ENCODE measurements around the gene ARPC1A. TPM values are rescaled to one million over a fixed set of nuclear protein-coding genes. Genes with fewer than 3 reads are reported as not detected.
A peak's percentile ranks its signal among the peaks of the same experiment; 100 is the strongest.

Gene ARPC1A
- total RNA-seq, 1 experiment from 2014 or later = 253 TPM

DNA sequence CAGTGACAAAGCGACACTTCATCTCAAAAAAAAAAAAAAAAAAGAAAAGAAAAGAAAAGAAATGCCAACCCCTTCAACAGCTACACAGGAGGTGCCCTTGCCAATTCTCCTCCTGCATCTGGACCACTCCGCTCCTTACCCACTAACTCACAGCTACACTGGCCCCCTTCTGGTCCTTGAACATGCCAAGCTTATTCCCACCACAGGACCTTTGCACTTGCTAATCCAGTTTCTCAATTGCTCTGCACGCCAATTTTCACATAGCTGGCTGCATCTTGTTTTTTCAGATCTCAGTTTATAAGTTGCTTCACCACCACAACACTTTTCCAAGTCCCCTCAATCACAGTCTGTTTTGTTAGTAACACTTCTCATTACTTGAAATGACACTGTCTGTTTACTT is 77.2 kb downstream of the ARPC1A start:
- BruUV-seq (replicated peaks) = no TSS peak
- Histone ChIP-seq H3K4me3 (ENCODE audit: low read depth in 2 of 2, low read length in 2 of 2) (no peak overlapping the region), H3K9me3 (ENCODE audit: control insufficient read depth, insufficient read depth, low read depth, low read length) (no peaks in the 10 kb centered on the region), H3K4me1 (ENCODE audit: control insufficient read depth, insufficient read depth, low read length) (peaks cover 21% of the 10 kb centered on the region), H3K36me3 (ENCODE audit: control insufficient read depth, insufficient read depth, low read length) (peaks cover 12% of the 10 kb centered on the region), H3K27ac (ENCODE audit: low read length) (no peak overlapping the region), H3K27me3 (ENCODE audit: control insufficient read depth, insufficient read depth, low read length) (no peaks in the 10 kb centered on the region)
- intact Hi-C loops (cut with micrococcal nuclease; ENCODE audit: unreplicated experiment) = no loop called here
- no peak for ATAC-seq
- no peak for TF ChIP-seq TCF7L2 (IDR thresholded peaks at IDR 0.05; ENCODE audit: low read depth, low read length)
- TF ChIP-seq, protein P1, sequence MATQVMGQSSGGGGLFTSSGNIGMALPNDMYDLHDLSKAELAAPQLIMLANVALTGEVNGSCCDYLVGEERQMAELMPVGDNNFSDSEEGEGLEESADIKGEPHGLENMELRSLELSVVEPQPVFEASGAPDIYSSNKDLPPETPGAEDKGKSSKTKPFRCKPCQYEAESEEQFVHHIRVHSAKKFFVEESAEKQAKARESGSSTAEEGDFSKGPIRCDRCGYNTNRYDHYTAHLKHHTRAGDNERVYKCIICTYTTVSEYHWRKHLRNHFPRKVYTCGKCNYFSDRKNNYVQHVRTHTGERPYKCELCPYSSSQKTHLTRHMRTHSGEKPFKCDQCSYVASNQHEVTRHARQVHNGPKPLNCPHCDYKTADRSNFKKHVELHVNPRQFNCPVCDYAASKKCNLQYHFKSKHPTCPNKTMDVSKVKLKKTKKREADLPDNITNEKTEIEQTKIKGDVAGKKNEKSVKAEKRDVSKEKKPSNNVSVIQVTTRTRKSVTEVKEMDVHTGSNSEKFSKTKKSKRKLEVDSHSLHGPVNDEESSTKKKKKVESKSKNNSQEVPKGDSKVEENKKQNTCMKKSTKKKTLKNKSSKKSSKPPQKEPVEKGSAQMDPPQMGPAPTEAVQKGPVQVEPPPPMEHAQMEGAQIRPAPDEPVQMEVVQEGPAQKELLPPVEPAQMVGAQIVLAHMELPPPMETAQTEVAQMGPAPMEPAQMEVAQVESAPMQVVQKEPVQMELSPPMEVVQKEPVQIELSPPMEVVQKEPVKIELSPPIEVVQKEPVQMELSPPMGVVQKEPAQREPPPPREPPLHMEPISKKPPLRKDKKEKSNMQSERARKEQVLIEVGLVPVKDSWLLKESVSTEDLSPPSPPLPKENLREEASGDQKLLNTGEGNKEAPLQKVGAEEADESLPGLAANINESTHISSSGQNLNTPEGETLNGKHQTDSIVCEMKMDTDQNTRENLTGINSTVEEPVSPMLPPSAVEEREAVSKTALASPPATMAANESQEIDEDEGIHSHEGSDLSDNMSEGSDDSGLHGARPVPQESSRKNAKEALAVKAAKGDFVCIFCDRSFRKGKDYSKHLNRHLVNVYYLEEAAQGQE (IDR thresholded peaks at IDR 0.05; ENCODE audit: insufficient read depth in 1 of 2, low read depth in 2 of 2, low read length in 1 of 2) = no peak
- CTCF ChIA-PET = no interaction called here
- in situ Hi-C loops (cut with HindIII; ENCODE audit: low pct_unique_long_range_greater_than_20kb, low sequenced_read_pairs) = no loop called here
- DNase-seq (ENCODE audit: low read depth, low spot score) = no peak
- POLR2A ChIA-PET = interaction anchor here (0.7 kb wide), 1 partner anchor 9 kb away, joined by 8 read pairs; no protein-coding TSS in a partner anchor

DNA sequence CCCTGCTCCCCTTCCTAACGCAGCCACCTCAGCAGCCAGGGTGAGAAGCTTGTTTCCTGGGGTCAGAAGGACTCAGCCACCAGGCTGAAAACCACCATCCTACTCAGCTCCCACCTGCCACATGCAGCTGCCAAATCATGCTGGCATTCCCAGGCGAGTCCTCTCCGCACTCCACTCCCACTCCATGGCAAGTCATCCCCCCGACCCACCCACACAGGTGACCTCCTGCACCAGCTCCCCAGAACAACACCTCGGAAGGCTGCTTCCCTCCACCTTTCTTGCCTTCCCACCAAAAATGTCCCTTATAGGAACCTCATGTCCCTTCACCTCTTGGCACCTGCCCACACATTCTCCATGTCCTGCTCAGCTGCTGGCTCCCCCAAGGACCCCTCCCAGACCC is 78.1 kb downstream of the ARPC1A start:
- ATAC-seq (no peak), DNase-seq (ENCODE audit: low read depth, low spot score) (no peak)
- Histone ChIP-seq H3K9me3 (ENCODE audit: control insufficient read depth, insufficient read depth, low read depth, low read length) (no peaks in the 10 kb centered on the region), H3K27me3 (ENCODE audit: control insufficient read depth, insufficient read depth, low read length) (no peaks in the 10 kb centered on the region), H3K4me1 (ENCODE audit: control insufficient read depth, insufficient read depth, low read length) (peaks cover 17% of the 10 kb centered on the region), H3K36me3 (ENCODE audit: control insufficient read depth, insufficient read depth, low read length) (peaks cover 12% of the 10 kb centered on the region), H3K4me3 (ENCODE audit: low read depth in 2 of 2, low read length in 2 of 2) (no peak overlapping the region), H3K27ac (ENCODE audit: low read length) (no peak overlapping the region)
- TF ChIP-seq POLR2AphosphoS5 (IDR thresholded peaks at IDR 0.05; ENCODE audit: low read depth, low read length) (no peak), TCF7L2 (IDR thresholded peaks at IDR 0.05; ENCODE audit: low read depth, low read length) (no peak), SIN3A (IDR thresholded peaks at IDR 0.05; ENCODE audit: borderline replicate concordance, insufficient read depth, low read depth, low read length) (no peak)
- TF ChIP-seq, protein P1 (IDR thresholded peaks at IDR 0.05; ENCODE audit: insufficient read depth in 1 of 2, low read depth in 2 of 2, low read length in 1 of 2) = no peak
- TF ChIP-seq, protein P2, sequence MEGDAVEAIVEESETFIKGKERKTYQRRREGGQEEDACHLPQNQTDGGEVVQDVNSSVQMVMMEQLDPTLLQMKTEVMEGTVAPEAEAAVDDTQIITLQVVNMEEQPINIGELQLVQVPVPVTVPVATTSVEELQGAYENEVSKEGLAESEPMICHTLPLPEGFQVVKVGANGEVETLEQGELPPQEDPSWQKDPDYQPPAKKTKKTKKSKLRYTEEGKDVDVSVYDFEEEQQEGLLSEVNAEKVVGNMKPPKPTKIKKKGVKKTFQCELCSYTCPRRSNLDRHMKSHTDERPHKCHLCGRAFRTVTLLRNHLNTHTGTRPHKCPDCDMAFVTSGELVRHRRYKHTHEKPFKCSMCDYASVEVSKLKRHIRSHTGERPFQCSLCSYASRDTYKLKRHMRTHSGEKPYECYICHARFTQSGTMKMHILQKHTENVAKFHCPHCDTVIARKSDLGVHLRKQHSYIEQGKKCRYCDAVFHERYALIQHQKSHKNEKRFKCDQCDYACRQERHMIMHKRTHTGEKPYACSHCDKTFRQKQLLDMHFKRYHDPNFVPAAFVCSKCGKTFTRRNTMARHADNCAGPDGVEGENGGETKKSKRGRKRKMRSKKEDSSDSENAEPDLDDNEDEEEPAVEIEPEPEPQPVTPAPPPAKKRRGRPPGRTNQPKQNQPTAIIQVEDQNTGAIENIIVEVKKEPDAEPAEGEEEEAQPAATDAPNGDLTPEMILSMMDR (IDR thresholded peaks at IDR 0.05) = no peak
- in situ Hi-C loops (cut with HindIII; ENCODE audit: low pct_unique_long_range_greater_than_20kb, low sequenced_read_pairs) (no loop called here), intact Hi-C loops (cut with micrococcal nuclease; ENCODE audit: unreplicated experiment) (no loop called here)
- ChIA-PET POLR2A (no interaction called here), CTCF (no interaction called here)
- BruUV-seq (replicated peaks) = TSS peak; percentile 0
